HG02759 (cell line): ENCODE measurements around the gene CDKN2AIPNL.

ENCODE experiments used
- ATAC-seq: cut with Tn5 transposase; IDR thresholded peaks from one replicate; pipeline ENCODE4 v1.9.1; 2021; ENCODE audit warnings: mild to moderate bottlenecking, moderate library complexity; ENCODE audit not compliant: unreplicated experiment

Gene CDKN2AIPNL

GRCh38 chr5:134411546-134412266 lies at the start of gene CDKN2AIPNL:
Gene CDKN2AIPNL, minus strand, starts transcription at chr5:134411881. Its CDS starts 27 bp downstream, at chr5:134411854.
- peak; percentile 98 for ATAC-seq

- ATAC-seq: no peak
These were observed 48.9 kb upstream of the CDKN2AIPNL start for GRCh38 chr5:134460551-134460950.

GRCh38 chr5:134459491-134459890 lies 47.8 kb upstream of the CDKN2AIPNL start:
- no peak for ATAC-seq

- no peak for ATAC-seq
These were observed 47.3 kb upstream of the CDKN2AIPNL start for GRCh38 chr5:134459010-134459403.

GRCh38 chr5:134458234-134459009 lies 46.7 kb upstream of the CDKN2AIPNL start:
- no peak for ATAC-seq

- no peak for ATAC-seq
These were observed 46.1 kb upstream of the CDKN2AIPNL start for GRCh38 chr5:134457801-134458200.

GRCh38 chr5:134456825-134457224 lies 45.1 kb upstream of the CDKN2AIPNL start:
- no peak for ATAC-seq

- ATAC-seq: no peak
These were observed 43.8 kb upstream of the CDKN2AIPNL start for GRCh38 chr5:134455466-134455865.

GRCh38 chr5:134453016-134453415 lies 41.3 kb upstream of the CDKN2AIPNL start:
- ATAC-seq: no peak

- ATAC-seq: no peak
These were observed 40.3 kb upstream of the CDKN2AIPNL start for GRCh38 chr5:134451936-134452505.

GRCh38 chr5:134451225-134451935 lies 39.7 kb upstream of the CDKN2AIPNL start:
- no peak for ATAC-seq

GRCh38 chr5:134450374-134450773 lies 38.7 kb upstream of the CDKN2AIPNL start:
- ATAC-seq: no peak

- no peak for ATAC-seq
These were observed 37.5 kb upstream of the CDKN2AIPNL start for GRCh38 chr5:134449167-134449566.

- ATAC-seq: no peak
These were observed 36.3 kb upstream of the CDKN2AIPNL start for GRCh38 chr5:134447815-134448520.

GRCh38 chr5:134446938-134447337 lies 35.3 kb upstream of the CDKN2AIPNL start:
- peak; percentile 76 for ATAC-seq

GRCh38 chr5:134445856-134446818 lies 34.5 kb upstream of the CDKN2AIPNL start:
- ATAC-seq: no peak

GRCh38 chr5:134444941-134445471 lies 33.3 kb upstream of the CDKN2AIPNL start:
- ATAC-seq: no peak

GRCh38 chr5:134440201-134440755 lies 28.6 kb upstream of the CDKN2AIPNL start:
- no peak for ATAC-seq

GRCh38 chr5:134439210-134439654 lies 27.6 kb upstream of the CDKN2AIPNL start:
- no peak for ATAC-seq
